GM19099 (cell line): Measurements from ENCODE around the gene DSG1.

Experiments used
- POLR2A ChIP-seq: IDR thresholded peaks from 3 replicates; pipeline ENCODE4 v1.6.1; 2011; ENCODE audit warnings: low read depth; ENCODE audit not compliant: insufficient read length; ENCODE audit errors: extremely low read depth

Gene DSG1

DNA sequence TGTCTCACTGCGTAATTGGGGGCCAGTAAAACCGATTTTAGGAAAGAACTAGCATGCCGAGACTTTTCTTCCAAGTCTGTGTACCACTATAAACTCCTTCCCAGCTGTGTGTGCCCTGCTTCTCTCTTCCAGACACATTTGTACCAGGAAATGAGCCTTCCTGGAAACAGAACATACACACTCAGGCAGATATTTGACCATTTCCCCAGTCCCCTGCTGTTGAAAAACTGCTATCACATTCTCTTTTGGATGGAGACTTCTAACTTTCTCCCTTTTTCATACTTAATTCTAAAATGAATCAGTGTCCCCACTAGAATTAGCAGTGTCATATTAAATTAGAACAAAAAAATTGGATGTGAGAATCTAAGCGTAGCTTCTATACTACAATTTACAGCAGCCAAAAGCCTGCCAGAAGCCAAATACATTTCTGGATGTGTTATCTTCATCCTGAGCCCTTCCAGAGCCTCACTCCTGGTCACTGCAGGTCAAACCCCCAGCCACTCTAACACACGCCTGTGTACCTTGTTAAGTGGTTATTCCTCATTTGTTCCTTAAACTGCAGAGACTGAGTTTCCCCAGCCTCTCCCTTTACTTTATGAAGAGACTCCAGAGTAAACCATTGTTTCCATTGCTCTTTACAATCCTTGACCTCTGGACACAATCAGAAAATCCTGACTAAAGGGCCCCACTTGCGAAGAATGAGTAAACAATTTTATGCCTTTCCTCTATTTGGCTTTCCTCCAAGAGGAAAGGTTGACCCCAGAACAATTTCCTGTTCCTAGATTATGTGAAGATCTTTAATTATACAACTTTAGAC lies 79.0 kb downstream of the DSG1 start:
- TF ChIP-seq POLR2A = no peak

- TF ChIP-seq POLR2A = no peak
Measured at GRCh38 chr18:31398191-31398590, 80.2 kb downstream of the DSG1 start.

GRCh38 chr18:31399306-31400032 lies 81.5 kb downstream of the DSG1 start:
- no peak for TF ChIP-seq POLR2A

DNA sequence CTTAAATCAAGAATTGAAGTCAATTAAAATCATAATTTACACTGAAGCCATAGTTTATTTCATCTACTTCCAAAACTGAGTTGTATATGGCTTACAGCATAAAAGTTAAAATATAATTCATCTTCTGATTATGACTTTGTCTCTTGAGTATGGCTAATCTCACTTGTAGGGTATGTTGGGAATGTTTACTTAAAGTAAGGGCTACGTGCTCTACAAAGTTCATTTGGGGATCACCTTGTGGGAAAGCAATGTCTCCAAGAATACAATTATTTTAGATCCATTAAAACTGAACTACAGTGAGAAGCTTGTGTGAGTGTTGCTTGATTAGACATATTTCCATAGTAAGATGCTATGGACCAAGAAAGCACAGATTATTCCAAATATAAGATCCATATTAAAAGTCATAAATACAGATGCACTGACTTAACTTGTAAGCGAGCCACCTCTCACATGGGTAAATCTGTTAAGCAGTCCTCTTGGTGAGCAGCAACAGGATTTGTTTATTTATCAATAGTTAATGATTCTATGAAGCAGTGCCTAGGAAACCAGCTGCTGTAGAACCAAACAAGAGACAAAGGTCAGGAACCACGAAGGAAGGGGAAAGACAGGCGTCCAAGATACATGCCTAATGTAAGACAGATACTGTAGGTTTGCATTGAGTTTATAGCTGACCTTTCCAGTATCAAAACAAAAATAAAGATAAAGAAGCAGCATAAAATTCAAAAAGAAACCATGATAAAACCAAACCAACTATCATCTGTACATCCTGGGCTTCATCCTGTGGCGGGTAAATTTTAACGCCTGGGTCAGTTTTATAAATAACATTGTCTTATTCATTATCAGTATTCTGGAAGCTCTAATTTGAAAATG lies 83.4 kb downstream of the DSG1 start:
- no peak for TF ChIP-seq POLR2A

- TF ChIP-seq POLR2A = no peak
Measured at GRCh38 chr18:31402026-31402373, 84.0 kb downstream of the DSG1 start.

- TF ChIP-seq POLR2A = no peak
Measured at GRCh38 chr18:31403409-31403808, 85.4 kb downstream of the DSG1 start.
